ENCODE data around the gene HNRNPA3.
A peak's percentile ranks its signal among the peaks of the same experiment; 100 is the strongest.

DNA sequence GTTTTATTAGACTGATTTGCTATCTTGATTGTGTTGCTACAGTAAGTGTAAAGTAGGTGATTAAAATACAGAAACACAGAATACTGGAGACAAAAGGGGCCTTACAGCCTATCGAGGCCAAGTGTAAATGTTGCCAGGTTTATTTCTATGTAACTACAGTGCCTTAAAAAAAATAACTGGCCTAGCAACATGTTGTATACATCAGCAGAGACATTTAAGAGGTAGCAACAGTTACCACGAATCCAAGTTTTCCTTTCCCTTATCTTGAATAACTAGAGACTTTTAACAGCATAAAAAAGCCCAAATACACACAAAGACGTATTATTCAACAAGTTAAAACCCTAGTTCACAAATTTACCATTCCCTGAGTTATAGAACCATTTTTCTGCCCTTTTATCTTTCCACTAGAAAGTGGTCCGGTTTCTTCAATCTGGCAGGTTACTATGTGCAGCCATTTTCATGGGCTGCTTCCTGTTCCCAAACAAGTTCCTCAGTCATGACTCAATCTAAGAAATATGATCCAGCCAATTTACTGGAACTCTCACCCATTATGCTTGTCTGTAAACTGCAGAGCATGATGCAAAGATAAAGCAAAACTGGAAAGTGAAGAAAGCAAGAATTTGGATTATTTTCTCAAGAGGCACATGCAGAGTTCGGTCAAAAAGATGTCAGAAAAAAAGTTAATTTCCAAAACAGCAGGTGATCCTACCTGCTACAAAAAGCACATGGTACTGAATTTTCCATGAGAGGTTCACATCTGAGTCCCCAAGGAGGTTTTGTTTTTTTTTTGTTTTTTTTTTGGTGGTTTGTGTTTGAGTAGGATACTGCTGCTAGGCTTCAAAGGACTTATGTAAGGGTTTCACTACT lies 29.8 kb downstream of the HNRNPA3 start:
- TF ChIP-seq, protein P1, sequence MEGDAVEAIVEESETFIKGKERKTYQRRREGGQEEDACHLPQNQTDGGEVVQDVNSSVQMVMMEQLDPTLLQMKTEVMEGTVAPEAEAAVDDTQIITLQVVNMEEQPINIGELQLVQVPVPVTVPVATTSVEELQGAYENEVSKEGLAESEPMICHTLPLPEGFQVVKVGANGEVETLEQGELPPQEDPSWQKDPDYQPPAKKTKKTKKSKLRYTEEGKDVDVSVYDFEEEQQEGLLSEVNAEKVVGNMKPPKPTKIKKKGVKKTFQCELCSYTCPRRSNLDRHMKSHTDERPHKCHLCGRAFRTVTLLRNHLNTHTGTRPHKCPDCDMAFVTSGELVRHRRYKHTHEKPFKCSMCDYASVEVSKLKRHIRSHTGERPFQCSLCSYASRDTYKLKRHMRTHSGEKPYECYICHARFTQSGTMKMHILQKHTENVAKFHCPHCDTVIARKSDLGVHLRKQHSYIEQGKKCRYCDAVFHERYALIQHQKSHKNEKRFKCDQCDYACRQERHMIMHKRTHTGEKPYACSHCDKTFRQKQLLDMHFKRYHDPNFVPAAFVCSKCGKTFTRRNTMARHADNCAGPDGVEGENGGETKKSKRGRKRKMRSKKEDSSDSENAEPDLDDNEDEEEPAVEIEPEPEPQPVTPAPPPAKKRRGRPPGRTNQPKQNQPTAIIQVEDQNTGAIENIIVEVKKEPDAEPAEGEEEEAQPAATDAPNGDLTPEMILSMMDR (IDR thresholded peaks at IDR 0.05 in 2 of 3, conservative IDR thresholded peaks at IDR 0.05 in 1 of 3; ENCODE audit: borderline replicate concordance in 1 of 3, insufficient read depth in 1 of 3, low read depth in 2 of 3, low read length in 2 of 3), result no peak
- TF ChIP-seq SP1 (IDR thresholded peaks at IDR 0.05; ENCODE audit: low read depth) (peak; percentile 91), POLR2A (IDR thresholded peaks at IDR 0.05; ENCODE audit: borderline replicate concordance, extremely low read depth, insufficient read depth, insufficient read length) (no peak), POLR2AphosphoS5 (IDR thresholded peaks at IDR 0.05; ENCODE audit: low read depth, low read length) (peak; percentile 54), EGR1 (IDR thresholded peaks at IDR 0.05; ENCODE audit: low read depth) (peak; percentile 27; the same call in 1 of the 2 replicates), EZH2 (IDR thresholded peaks at IDR 0.05) (no peak), ZFX (IDR thresholded peaks at IDR 0.05) (no peak)
